Uterus (tissue), 2 donors: ENCODE data around the gene PHLDB3.

ENCODE experiments used
- POLR2A ChIP-seq, 2 donors: fragments of 450-650 bp; IDR thresholded peaks; one replicate each; pipeline ENCODE4 v1.6.1; 2016; ENCODE audit warnings: antibody characterized with exemption in 2 of 2, mild to moderate bottlenecking in 1 of 2, moderate library complexity in 1 of 2
- TF ChIP-seq, protein P1 (sequence below), 4 experiments: fragments of 200-600 bp in 2 of 4; fragments of 450-650 bp in 2 of 4; sonication (generic) in 2 of 4; IDR thresholded peaks; one replicate each; pipeline ENCODE4 v1.5.1; 2016 to 2019; ENCODE audit warnings: antibody characterized with exemption in 4 of 4, mild to moderate bottlenecking in 2 of 4, moderate library complexity in 1 of 4

DNA sequence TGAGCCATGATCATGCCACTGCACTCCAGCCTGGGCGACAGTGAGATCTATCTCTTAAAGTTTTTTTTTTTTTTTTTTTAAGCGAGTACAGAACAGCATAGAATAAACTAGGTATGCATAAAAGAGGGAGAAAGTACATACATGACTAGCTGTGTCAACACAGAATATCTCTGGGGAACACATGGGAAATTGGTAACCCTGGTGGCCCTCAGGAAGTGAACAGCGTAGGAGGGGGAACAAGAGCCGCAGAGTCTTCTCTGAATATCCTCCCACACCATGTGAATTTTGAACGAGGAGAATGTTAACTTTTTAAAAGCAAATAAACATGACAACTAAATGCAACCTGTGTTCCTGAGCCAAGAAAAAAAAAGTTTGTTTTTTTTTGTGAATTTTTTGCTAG lies 15.2 kb downstream of the PHLDB3 start:
- TF ChIP-seq, protein P1, sequence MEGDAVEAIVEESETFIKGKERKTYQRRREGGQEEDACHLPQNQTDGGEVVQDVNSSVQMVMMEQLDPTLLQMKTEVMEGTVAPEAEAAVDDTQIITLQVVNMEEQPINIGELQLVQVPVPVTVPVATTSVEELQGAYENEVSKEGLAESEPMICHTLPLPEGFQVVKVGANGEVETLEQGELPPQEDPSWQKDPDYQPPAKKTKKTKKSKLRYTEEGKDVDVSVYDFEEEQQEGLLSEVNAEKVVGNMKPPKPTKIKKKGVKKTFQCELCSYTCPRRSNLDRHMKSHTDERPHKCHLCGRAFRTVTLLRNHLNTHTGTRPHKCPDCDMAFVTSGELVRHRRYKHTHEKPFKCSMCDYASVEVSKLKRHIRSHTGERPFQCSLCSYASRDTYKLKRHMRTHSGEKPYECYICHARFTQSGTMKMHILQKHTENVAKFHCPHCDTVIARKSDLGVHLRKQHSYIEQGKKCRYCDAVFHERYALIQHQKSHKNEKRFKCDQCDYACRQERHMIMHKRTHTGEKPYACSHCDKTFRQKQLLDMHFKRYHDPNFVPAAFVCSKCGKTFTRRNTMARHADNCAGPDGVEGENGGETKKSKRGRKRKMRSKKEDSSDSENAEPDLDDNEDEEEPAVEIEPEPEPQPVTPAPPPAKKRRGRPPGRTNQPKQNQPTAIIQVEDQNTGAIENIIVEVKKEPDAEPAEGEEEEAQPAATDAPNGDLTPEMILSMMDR (IDR thresholded peaks at IDR 0.05) = no peak
- TF ChIP-seq POLR2A (IDR thresholded peaks at IDR 0.05) = no peak
